Bronchial epithelial cell (primary cell): ENCODE results near the gene SPACA7. TPM values are rescaled to one million over a fixed set of nuclear protein-coding genes. Genes with fewer than 3 reads are reported as not detected.

Experiments
- DNase-seq: peaks from one replicate; pipeline ENCODE4 v3.0.0-alpha.2; 2010; ENCODE audit warnings: low read depth
- FAIRE-seq: peaks from 2 replicates; lab custom pipeline; 2011; peaks lifted over from hg19 to GRCh38; lab: Jason Lieb, UNC
- H3K27me3 ChIP-seq: 2 replicates; pipeline ENCODE4 v1.5.1; 2011; ENCODE audit warnings: low read length; ENCODE audit not compliant: control insufficient read depth, insufficient read depth
- H3K36me3 ChIP-seq: 2 replicates; pipeline ENCODE4 v1.5.1; 2011; ENCODE audit warnings: low read length; ENCODE audit not compliant: control insufficient read depth, insufficient read depth
- H3K4me3 ChIP-seq: 2 replicates; pipeline ENCODE4 v1.5.1; 2011; ENCODE audit warnings: mild to moderate bottlenecking, low read depth, low read length, control low read depth
- CTCF ChIP-seq: IDR thresholded peaks from 2 replicates; pipeline ENCODE4 v1.5.1; 2011; ENCODE audit warnings: mild to moderate bottlenecking, moderate library complexity, low read length, control low read depth, inconsistent platforms; ENCODE audit not compliant: insufficient read depth, severe bottlenecking
- total RNA-seq: library from RNA; depleted of rRNA; stranded (reverse); fragments of >200 nt; gene quantifications from 2 replicates; pipeline ENCODE4 v1.2.1, GENCODE V29; 2014

SPACA7 gene
- total RNA-seq, 1 donor from 2014 or later = not detected

DNA sequence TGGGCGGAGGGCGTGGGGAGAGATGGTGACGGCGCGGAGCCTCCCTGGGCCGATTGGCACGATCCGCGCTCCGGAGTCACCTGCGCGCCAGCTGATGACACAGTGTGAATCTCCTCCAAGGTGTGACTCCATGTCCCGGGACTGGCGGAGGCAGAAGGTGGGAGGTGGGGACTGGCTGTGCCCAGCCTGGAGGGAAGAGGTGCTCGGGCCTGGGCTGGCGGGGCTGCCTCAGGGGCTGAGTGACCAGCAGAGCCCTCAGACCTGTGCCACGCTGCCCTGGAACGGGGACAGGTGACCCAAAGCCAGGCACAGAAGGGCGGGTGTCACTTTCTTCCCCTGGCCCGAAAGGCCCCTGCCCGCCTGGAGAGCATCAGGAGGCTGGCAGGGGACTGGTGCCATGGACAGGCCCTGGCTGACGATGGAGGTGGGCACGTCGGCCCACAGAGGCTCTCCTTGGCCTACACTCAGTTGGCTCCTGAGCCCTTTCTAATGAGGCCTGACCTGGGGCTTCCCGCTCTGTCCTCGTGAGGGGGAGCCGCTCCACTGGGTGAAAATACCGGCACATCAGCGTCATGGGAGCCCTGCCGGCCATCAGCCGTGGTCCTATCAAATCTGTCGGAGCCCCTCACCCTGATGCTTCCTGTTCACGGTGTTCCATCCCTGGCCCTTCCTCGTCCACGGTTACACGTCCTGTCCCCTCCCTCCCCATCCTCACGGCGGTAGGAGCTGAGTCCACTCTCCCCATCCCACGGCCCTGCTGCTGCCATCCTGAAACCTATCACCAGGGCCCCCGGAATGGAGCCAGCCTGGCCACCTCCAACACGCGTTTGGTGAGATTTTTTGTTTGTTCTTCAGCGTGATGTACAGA, 75.6 kb downstream of the SPACA7 start:
- DNase-seq = no peak
- TF ChIP-seq CTCF = no peak
- no peaks in the 10 kb centered on the region for H3K36me3 ChIP-seq
- FAIRE-seq = no peak
- no peak overlapping the region for H3K4me3 ChIP-seq
- H3K27me3 ChIP-seq = no peaks in the 10 kb centered on the region

- no peaks in the 10 kb centered on the region for H3K27me3 ChIP-seq
- FAIRE-seq = no peak
These were observed 76.4 kb downstream of the SPACA7 start for GRCh38 chr13:112452380-112453206.

GRCh38 chr13:112453207-112453829, 77.2 kb downstream of the SPACA7 start:
- Histone ChIP-seq H3K36me3 (no peaks in the 10 kb centered on the region), H3K4me3 (no peak overlapping the region), H3K27me3 (no peaks in the 10 kb centered on the region)
- no peak for TF ChIP-seq CTCF
- DNase-seq (no peak), FAIRE-seq (no peak)

More at GRCh38 chr13:112452380-112453206, 76.4 kb downstream of the SPACA7 start:
- no peak overlapping the region for H3K4me3 ChIP-seq
- no peaks in the 10 kb centered on the region for H3K36me3 ChIP-seq
- no peak for TF ChIP-seq CTCF
- DNase-seq = no peak

DNA sequence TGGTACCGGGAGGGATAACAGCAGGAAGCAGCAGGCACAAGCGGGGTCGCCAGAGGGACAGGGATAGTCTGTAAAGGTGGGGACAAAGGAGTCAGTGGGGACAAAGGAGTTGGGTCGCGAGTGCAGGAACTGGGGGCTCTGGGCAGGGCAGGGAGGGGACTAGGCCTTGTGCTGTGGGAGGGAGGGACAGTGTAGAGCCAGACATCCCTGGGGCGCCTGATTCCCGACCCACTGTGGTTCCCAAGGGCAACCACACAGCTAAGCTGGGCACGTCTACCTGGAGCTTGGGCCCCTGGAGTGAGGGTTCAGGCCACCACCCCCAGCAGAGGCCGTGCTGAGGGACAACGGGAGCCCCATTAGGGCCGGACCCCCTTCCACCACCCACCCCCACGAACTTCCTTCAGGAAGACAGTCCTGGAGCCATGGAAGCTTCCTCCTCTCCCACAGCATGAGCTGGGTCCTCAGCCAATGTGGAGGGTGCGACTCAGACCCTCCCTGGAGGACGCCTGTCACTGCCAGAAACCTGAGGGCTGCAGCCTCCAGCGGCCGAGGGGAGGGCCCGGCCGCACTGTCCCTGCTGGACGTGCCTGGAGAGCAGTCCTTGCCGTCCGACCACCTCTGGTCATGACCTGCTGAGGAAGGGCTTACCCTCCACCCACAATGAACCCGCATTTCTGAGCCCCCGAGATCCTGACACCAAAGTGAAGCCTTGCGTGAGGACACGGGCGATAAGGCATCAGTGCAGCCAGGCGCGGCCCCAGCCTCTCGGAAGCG, 77.9 kb downstream of the SPACA7 start:
- Histone ChIP-seq H3K4me3 (no peak overlapping the region), H3K36me3 (no peaks in the 10 kb centered on the region), H3K27me3 (no peaks in the 10 kb centered on the region)
- no peak for TF ChIP-seq CTCF
- FAIRE-seq (no peak), DNase-seq (no peak)

DNA sequence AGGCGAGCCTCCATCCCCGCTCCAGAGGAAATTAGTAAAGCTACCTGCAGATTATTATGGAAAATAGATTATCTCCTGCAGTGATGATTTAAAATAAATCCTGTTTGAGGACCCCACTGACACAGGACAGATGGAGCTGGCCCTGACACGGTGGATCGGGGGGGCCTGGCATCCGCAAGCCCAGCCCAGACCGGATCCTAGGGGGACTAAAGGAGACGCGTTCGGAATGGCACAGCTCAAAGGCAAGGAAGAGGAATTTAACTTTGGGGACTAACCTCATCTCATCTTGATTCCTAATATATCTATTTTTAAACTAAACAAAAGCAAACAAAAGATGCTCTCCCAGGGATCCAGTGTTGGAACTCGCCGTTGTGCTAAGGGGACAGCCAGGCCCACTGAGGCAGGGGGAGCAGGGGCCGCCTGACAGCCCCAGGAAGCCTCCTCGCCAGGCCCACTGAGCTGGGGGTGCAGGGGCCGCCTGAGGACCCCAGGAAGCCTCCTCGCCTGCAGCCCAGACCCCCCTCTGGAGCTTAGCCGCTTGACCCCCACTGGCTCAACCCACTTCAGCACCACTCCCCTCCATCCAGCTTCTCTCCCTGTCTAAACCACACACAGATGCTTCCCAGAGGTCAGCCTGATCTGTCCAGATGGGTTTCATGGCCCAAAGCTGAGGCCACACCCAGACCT, 78.6 kb downstream of the SPACA7 start:
- H3K4me3 ChIP-seq = no peak overlapping the region
- no peaks in the 10 kb centered on the region for H3K36me3 ChIP-seq
- no peak for TF ChIP-seq CTCF
- no peak for DNase-seq
- H3K27me3 ChIP-seq = no peaks in the 10 kb centered on the region
- no peak for FAIRE-seq
